Liver (tissue), 9 donors: ENCODE results near the gene ADAMTS14. TPM values are rescaled to one million over a fixed set of nuclear protein-coding genes. Genes with fewer than 3 reads are reported as not detected.

Experiments
- DNase-seq: peaks from one replicate; pipeline ENCODE4 v3.0.0-alpha.2; 2017; ENCODE audit warnings: low spot score
- H3K27ac ChIP-seq, 2 donors: one replicate each; pipeline ENCODE4 v1.7.0; 2013; ENCODE audit warnings: inconsistent platforms in 2 of 2, low read length in 2 of 2, control low read depth in 1 of 2, low read depth in 1 of 2, mild to moderate bottlenecking in 1 of 2
- H3K27me3 ChIP-seq, 4 donors: one replicate each; pipeline versions ENCODE4 v1.6.1 to v1.7.0; 2013; ENCODE audit warnings: low read length in 3 of 4, inconsistent platforms in 1 of 4, mild to moderate bottlenecking in 1 of 4, moderate library complexity in 1 of 4; ENCODE audit not compliant: control insufficient read depth in 4 of 4, insufficient read depth in 4 of 4
- H3K36me3 ChIP-seq, 4 donors: one replicate each; pipeline versions ENCODE4 v1.6.1 to v1.7.0; 2013; ENCODE audit warnings: low read length in 3 of 4, mild to moderate bottlenecking in 3 of 4, low read depth in 1 of 4, moderate library complexity in 1 of 4; ENCODE audit not compliant: control insufficient read depth in 4 of 4, insufficient read depth in 3 of 4
- H3K4me1 ChIP-seq, 4 donors: one replicate each; pipeline versions ENCODE4 v1.6.1 to v1.7.0; 2013; ENCODE audit warnings: low read length in 3 of 4, mild to moderate bottlenecking in 3 of 4, moderate library complexity in 1 of 4; ENCODE audit not compliant: control insufficient read depth in 4 of 4, insufficient read depth in 4 of 4
- H3K4me3 ChIP-seq, 3 donors: one replicate each; pipeline versions ENCODE4 v1.6.1 to v1.7.0; 2013; ENCODE audit warnings: low read length in 3 of 3, control low read depth in 1 of 3, low read depth in 1 of 3, mild to moderate bottlenecking in 1 of 3
- H3K9ac ChIP-seq, 2 donors: one replicate each; pipeline ENCODE4 v1.7.0; 2013; ENCODE audit warnings: low read length in 2 of 2, mild to moderate bottlenecking in 2 of 2, moderate library complexity in 2 of 2, control low read depth in 1 of 2, low read depth in 1 of 2
- H3K9me3 ChIP-seq, 4 donors: one replicate each; pipeline versions ENCODE4 v1.6.1 to v1.7.0; 2013; ENCODE audit warnings: low read length in 3 of 4; ENCODE audit not compliant: control insufficient read depth in 4 of 4
- EGR1 ChIP-seq, 2 donors: IDR thresholded peaks; 2 replicates each; pipeline ENCODE4 v1.6.1; 2016 to 2018; ENCODE audit warnings: antibody characterized with exemption in 2 of 2, low read depth in 2 of 2
- FOXA1 ChIP-seq: IDR thresholded peaks from 2 replicates; pipeline ENCODE4 v1.6.1; 2016; ENCODE audit warnings: antibody characterized with exemption
- FOXA2 ChIP-seq: IDR thresholded peaks from 2 replicates; pipeline ENCODE4 v1.6.1; 2016; ENCODE audit warnings: antibody characterized with exemption
- GABPA ChIP-seq, 2 donors: IDR thresholded peaks in 1 of 2; conservative IDR thresholded peaks in 1 of 2; 2 replicates each; pipeline ENCODE4 v1.6.1; 2016; ENCODE audit warnings: antibody characterized with exemption in 2 of 2, mild to moderate bottlenecking in 1 of 2, moderate library complexity in 1 of 2
- HNF4A ChIP-seq, 2 donors: conservative IDR thresholded peaks; 2 replicates each; pipeline ENCODE4 v1.6.1; 2016; ENCODE audit warnings: antibody characterized with exemption in 2 of 2, mild to moderate bottlenecking in 2 of 2
- NR2F2 ChIP-seq: IDR thresholded peaks from 2 replicates; pipeline ENCODE4 v1.6.1; 2016; ENCODE audit warnings: antibody characterized with exemption
- REST ChIP-seq: IDR thresholded peaks from 2 replicates; pipeline ENCODE4 v1.6.1; 2016; ENCODE audit warnings: antibody characterized with exemption, mild to moderate bottlenecking
- YY1 ChIP-seq: IDR thresholded peaks from 2 replicates; pipeline ENCODE4 v1.6.1; 2016; ENCODE audit warnings: antibody characterized with exemption, mild to moderate bottlenecking
- WGBS: extraction: QIAGEN DNeasy Blood & Tissue Kit; methylation state at CpG from one replicate; pipeline ENCODE4 v1.1.7; 2013; 5-methylcytosine and 5-hydroxymethylcytosine counted together
- polyA plus RNA-seq, 2 donors: library from polyadenylated mRNA; stranded (reverse) in 1 of 2; unstranded in 1 of 2; fragments of 200-250 nt in 1 of 2; fragments of >200 nt in 1 of 2; fragmentation: Nextera tagmentation in 1 of 2; extraction: Ambion mirVana in 1 of 2; gene quantifications; one replicate each; pipeline versions ENCODE4 v1.2.1 to v1.2.3, GENCODE V29; 2013 to 2015
- total RNA-seq, 2 donors: library from RNA; depleted of rRNA; stranded (reverse); fragments of >200 nt; gene quantifications; one replicate each; pipeline ENCODE4 v1.2.3, GENCODE V29; 2014
- TF ChIP-seq, protein P1 (sequence below): IDR thresholded peaks from 2 replicates; pipeline ENCODE4 v1.6.1; 2016; ENCODE audit warnings: antibody characterized with exemption
- TF ChIP-seq, protein P2 (sequence below): fragments of 150-350 bp; IDR thresholded peaks from 2 replicates; pipeline ENCODE4 v1.5.1; 2017; ENCODE audit warnings: improper control_type of control experiment, low read depth, low read length; ENCODE audit not compliant: missing input control
- TF ChIP-seq, protein P3 (sequence below): IDR thresholded peaks from 2 replicates; pipeline ENCODE4 v1.6.1; 2016; ENCODE audit warnings: antibody characterized with exemption
- donor health status: healthy.
- donor health status: healthy.
- donor health status: healthy.
- donor health status: healthy.
- donor health status: healthy.

The ADAMTS14 gene
- total and polyA plus RNA-seq, 4 donors: 0.09 to 0.33 (median 0.13) TPM

DNA sequence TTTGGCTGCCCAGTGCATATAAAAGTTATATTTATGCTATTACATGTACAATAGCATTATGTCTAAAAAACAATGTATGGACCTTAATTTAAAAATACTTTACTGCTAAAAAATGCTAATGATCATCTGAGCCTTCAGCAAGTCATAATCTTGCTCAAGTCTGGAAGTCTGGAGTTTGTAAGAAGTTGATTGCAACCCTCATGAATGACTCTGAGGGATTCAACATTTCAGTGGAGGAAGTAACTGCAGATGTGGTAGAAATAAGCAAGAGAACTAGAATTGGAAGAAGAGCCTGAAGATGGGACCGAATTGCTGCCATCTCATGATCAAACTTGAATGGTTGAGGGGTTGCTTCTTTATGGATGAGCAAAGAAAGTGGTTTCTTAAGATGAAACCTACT lies 13.0 kb upstream of the ADAMTS14 start (continued):
- TF ChIP-seq, protein P1, sequence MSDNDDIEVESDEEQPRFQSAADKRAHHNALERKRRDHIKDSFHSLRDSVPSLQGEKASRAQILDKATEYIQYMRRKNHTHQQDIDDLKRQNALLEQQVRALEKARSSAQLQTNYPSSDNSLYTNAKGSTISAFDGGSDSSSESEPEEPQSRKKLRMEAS: no peak

- Histone ChIP-seq H3K36me3 (no peaks in the 10 kb centered on the region), H3K27me3 (no peaks in the 10 kb centered on the region), H3K9ac (no peak overlapping the region), H3K27ac (no peak overlapping the region), H3K4me1 (no peaks in the 10 kb centered on the region), H3K9me3 (no peaks in the 10 kb centered on the region), H3K4me3 (no peak overlapping the region)
- 88% methylated on average over 4 of the region's 4 CpGs for WGBS
- no peak for DNase-seq
- TF ChIP-seq, protein P2, sequence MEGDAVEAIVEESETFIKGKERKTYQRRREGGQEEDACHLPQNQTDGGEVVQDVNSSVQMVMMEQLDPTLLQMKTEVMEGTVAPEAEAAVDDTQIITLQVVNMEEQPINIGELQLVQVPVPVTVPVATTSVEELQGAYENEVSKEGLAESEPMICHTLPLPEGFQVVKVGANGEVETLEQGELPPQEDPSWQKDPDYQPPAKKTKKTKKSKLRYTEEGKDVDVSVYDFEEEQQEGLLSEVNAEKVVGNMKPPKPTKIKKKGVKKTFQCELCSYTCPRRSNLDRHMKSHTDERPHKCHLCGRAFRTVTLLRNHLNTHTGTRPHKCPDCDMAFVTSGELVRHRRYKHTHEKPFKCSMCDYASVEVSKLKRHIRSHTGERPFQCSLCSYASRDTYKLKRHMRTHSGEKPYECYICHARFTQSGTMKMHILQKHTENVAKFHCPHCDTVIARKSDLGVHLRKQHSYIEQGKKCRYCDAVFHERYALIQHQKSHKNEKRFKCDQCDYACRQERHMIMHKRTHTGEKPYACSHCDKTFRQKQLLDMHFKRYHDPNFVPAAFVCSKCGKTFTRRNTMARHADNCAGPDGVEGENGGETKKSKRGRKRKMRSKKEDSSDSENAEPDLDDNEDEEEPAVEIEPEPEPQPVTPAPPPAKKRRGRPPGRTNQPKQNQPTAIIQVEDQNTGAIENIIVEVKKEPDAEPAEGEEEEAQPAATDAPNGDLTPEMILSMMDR: no peak
- TF ChIP-seq, protein P3, sequence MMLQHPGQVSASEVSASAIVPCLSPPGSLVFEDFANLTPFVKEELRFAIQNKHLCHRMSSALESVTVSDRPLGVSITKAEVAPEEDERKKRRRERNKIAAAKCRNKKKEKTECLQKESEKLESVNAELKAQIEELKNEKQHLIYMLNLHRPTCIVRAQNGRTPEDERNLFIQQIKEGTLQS: no peak
- TF ChIP-seq NR2F2 (no peak), FOXA1 (no peak), EGR1 (IDR thresholded peaks at IDR 0.05; ENCODE audit: low read depth in 2 of 2) (no peak), FOXA2 (no peak), HNF4A (conservative IDR thresholded peaks at IDR 0.05) (no peak), YY1 (no peak)
Observed at GRCh38 chr10:70660722-70661121, 11.6 kb upstream of the ADAMTS14 start.

DNA sequence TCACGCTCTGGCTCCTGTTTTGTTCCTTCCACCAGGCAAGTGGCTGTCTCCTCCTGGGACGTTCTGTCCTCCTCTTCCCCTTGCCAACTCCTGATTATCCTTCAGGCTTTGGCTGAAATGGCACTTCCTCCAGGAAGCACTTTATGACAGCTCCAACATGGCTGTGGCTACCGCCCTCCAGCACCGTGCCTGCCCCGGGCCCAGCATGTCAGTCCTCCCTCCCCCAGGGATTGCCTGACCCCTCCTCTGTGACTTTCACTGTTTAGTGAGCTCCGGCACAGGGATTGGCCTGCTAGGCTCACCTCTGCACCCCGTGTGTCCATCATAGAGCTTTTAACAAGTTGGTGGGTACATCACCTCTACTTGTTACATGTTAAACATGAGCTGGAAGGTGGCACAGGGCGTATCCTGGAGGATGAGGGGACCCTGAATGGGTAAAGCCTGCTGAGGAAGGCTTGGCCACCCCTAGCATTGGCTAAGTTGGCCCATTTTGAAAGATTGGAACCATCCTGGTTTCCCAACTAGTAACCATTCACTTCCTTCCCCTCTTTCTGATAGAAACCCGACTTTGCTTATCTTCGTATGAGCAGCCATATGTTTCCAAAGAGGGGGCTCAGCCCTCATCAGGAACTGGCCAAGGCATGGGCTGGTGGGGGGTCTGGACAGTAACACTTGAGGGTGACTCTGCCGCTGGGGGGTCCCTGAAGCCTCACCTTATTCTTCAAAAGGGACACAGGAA lies 10.5 kb upstream of the ADAMTS14 start:
- Histone ChIP-seq H3K36me3 (no peaks in the 10 kb centered on the region), H3K4me1 (no peaks in the 10 kb centered on the region), H3K4me3 (no peak overlapping the region), H3K9me3 (no peaks in the 10 kb centered on the region), H3K9ac (no peak overlapping the region), H3K27ac (no peak overlapping the region), H3K27me3 (no peaks in the 10 kb centered on the region)
- no peak for DNase-seq
- TF ChIP-seq GABPA (IDR thresholded peaks at IDR 0.05 in 1 of 2, conservative IDR thresholded peaks at IDR 0.05 in 1 of 2) (no peak), REST (no peak), NR2F2 (no peak)
- TF ChIP-seq, protein P1: no peak
- 72% methylated on average over 11 of the region's 11 CpGs for WGBS
